Activated CD4-positive, alpha-beta T cell treated with anti-CD3 and anti-CD28 coated beads, Interleukin-2, amount 10 ng/mL, durations not matched to agents 7 days and 5 days (primary cell): Measurements from ENCODE around the gene PEX3. TPM values are rescaled to one million over a fixed set of nuclear protein-coding genes. Genes with fewer than 3 reads are reported as not detected.

ENCODE experiments used
- CTCF ChIA-PET: fragments of 350-600 bp; sonication (Branson Sonifier 250); formaldehyde crosslinking; loops from one replicate; lab custom pipeline; 2021; ENCODE audit warnings: antibody characterized with exemption; lab: Charles Lee
- POLR2A ChIA-PET: fragments of 350-600 bp; sonication (Branson Sonifier 250); formaldehyde crosslinking; loops from one replicate; lab custom pipeline; 2021; ENCODE audit warnings: antibody characterized with exemption; lab: Charles Lee
- DNase-seq: peaks from one replicate; pipeline ENCODE4 v3.0.0-alpha.2; 2020
- H3K27ac Mint-ChIP-seq: one replicate; pipeline ENCODE4 v1.8.0; 2021; ENCODE audit warnings: mild to moderate bottlenecking, moderate library complexity, mixed read lengths
- H3K27me3 Mint-ChIP-seq: one replicate; pipeline ENCODE4 v1.8.0; 2021; ENCODE audit warnings: mixed read lengths
- H3K36me3 Mint-ChIP-seq: one replicate; pipeline ENCODE4 v1.8.0; 2021; ENCODE audit warnings: low read depth, mixed read lengths
- H3K4me1 Mint-ChIP-seq: one replicate; pipeline ENCODE4 v1.8.0; 2021; ENCODE audit warnings: mixed read lengths
- H3K4me3 Mint-ChIP-seq: one replicate; pipeline ENCODE4 v1.8.0; 2021; ENCODE audit warnings: mild to moderate bottlenecking, moderate library complexity, mixed read lengths
- H3K9me3 Mint-ChIP-seq: one replicate; pipeline ENCODE4 v1.8.0; 2021; ENCODE audit warnings: mixed read lengths
- total RNA-seq, 2 experiments: library from RNA; stranded (reverse); gene quantifications; one replicate each; pipeline ENCODE4 v1.2.3, GENCODE V29; 2021

Gene PEX3
- total RNA-seq, 2 experiments from 2014 or later, result 16.9 to 20.5 TPM

DNA sequence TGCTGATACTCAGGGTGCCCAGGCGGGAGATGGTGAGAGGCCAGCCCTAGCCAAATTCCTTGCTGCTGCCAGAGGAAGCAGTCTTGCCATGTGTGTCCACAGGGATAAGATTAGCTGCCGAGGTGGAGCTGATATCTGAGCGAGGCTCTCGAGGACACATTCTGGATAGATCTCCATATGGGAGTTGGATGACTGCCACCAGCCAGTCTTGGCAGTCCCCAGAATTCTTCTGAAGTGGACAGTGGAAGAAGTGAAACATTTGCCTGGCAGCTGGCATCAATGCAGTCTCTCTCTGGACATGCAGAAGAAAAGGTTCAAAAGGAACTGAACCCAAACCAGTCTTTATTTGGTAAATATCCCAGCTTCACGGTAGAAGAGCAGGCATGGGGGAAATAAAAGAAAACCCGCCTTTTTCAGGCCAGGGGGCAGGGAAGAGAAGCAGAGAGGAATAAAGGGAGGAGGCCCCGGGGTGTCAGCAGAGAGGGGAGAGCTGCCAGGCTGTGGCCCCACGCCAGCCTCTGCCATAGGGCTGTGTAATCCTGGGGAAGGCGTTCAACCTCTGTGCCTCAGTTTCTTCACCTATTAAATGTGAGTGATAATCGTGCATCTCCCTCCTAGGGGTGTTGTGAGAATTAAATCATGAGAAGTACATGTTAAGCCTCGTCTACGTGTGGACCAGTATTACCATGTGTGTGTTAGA is 64.6 kb downstream of the PEX3 start:
- ChIA-PET CTCF (interaction anchor here (0.9 kb wide), 1 partner anchor 31 kb away, joined by 3 read pairs; no protein-coding TSS in a partner anchor), POLR2A (no interaction called here)
- H3K4me3 Mint-ChIP-seq, result no peak overlapping the region
- H3K36me3 Mint-ChIP-seq, result peaks cover 8% of the 10 kb centered on the region
- no peak for DNase-seq
- H3K9me3 Mint-ChIP-seq, result no peaks in the 10 kb centered on the region
- peaks cover 32% of the 10 kb centered on the region for H3K4me1 Mint-ChIP-seq
- H3K27me3 Mint-ChIP-seq, result peaks cover 2% of the 10 kb centered on the region
- no peak overlapping the region for H3K27ac Mint-ChIP-seq

GRCh38 chr6:143515766-143516355 is 65.3 kb downstream of the PEX3 start:
- CTCF ChIA-PET, result interaction anchor here (0.9 kb wide), 1 partner anchor 30 kb away, joined by 3 read pairs; no protein-coding TSS in a partner anchor
- Mint-ChIP-seq H3K36me3 (peaks cover 8% of the 10 kb centered on the region), H3K4me1 (peaks cover 29% of the 10 kb centered on the region), H3K27me3 (peaks cover 2% of the 10 kb centered on the region), H3K27ac (no peak overlapping the region), H3K4me3 (no peak overlapping the region), H3K9me3 (no peaks in the 10 kb centered on the region)
- no peak for DNase-seq
- POLR2A ChIA-PET, result no interaction called here

DNA sequence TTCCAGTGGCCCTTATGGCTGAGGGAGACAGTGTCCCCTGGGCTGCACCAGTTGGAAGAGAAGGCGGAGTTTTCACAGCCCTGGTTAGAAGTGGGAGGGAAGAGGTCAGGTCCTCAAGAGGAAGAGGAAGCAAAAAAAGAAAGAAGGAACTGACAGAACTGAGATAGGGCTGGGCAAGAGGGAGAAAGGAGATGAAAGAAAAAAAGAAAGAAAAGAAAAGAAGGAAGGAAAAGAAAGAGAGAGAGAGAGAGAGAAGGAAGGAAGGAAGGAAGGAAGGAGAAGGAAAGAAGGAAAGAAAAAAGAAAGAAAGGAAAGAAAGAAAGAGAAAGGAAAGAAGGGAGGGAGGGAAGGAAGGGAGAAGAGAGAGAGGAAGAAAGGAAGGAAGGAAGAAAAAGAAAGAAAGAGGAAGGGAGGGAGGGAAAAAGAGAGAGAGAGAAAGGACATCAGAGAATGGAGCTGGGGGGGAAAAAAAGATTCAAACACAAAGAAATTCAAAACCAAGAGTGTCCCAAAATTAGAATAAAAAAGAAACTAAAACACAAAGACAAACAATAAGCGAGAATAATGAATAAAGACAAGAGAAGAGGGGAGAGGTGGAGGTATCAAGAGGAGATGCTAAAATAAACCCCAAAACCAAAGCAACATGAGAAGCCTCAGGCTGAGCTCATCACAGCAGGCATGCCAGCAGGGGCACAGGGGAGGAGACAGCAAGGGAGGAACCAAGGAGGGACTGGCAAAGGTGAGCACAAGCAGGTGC is 66.3 kb downstream of the PEX3 start:
- CTCF ChIA-PET, result no interaction called here
- H3K27ac Mint-ChIP-seq, result no peak overlapping the region
- POLR2A ChIA-PET, result no interaction called here

GRCh38 chr6:143517447-143517773 is 66.8 kb downstream of the PEX3 start:
- Mint-ChIP-seq H3K4me1 (peaks cover 20% of the 10 kb centered on the region), H3K27ac (no peak overlapping the region), H3K9me3 (no peaks in the 10 kb centered on the region), H3K36me3 (peaks cover 5% of the 10 kb centered on the region), H3K4me3 (no peak overlapping the region), H3K27me3 (peaks cover 2% of the 10 kb centered on the region)
- POLR2A ChIA-PET, result no interaction called here
- CTCF ChIA-PET, result no interaction called here
- DNase-seq, result no peak

More for the DNA sequence above, 66.3 kb downstream of the PEX3 start:
- Mint-ChIP-seq H3K4me3 (no peak overlapping the region), H3K4me1 (peaks cover 22% of the 10 kb centered on the region), H3K9me3 (no peaks in the 10 kb centered on the region), H3K27me3 (peaks cover 2% of the 10 kb centered on the region), H3K36me3 (peaks cover 5% of the 10 kb centered on the region)
- DNase-seq, result no peak

GRCh38 chr6:143522039-143522600 is 71.5 kb downstream of the PEX3 start:
- POLR2A ChIA-PET, result no interaction called here
- CTCF ChIA-PET, result interaction anchor here (0.9 to 1.8 kb wide), 4 partner anchors 8 to 37 kb away, joined by 3 to 9 read pairs (median 4); partner anchors contain the start of gene FUCA2
- Mint-ChIP-seq H3K27ac (no peak overlapping the region), H3K36me3 (no peaks in the 10 kb centered on the region), H3K4me1 (peaks cover 6% of the 10 kb centered on the region), H3K4me3 (no peak overlapping the region), H3K27me3 (peaks cover 2% of the 10 kb centered on the region), H3K9me3 (peaks cover 3% of the 10 kb centered on the region)
- no peak for DNase-seq

DNA sequence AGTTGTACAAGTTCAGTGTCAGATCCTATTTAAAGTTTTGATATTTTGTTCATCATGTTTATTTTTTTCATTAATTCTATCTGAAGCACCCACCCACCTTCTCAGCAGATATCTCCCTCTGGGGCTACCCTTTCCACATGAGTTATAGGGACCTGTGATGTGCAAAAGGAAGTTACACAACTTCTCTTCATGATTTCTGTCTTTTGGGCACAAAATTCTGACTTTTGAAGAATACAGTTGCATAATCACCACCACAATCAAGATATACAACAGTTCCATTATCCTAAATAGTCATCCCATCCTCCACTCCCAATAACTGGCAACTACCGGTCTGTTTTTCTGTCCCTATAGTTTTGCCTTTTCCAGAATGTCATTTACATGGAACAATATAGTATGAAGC is 74.8 kb downstream of the PEX3 start:
- H3K4me3 Mint-ChIP-seq, result no peak overlapping the region
- ChIA-PET CTCF (interaction anchor here (1.0 to 1.6 kb wide), 2 partner anchors 11 to 12 kb away, joined by 4 to 7 read pairs; no protein-coding TSS in a partner anchor), POLR2A (no interaction called here)
- no peak for DNase-seq
- peaks cover 2% of the 10 kb centered on the region for H3K36me3 Mint-ChIP-seq
- no peaks in the 10 kb centered on the region for H3K27me3 Mint-ChIP-seq
- H3K4me1 Mint-ChIP-seq, result peaks cover 15% of the 10 kb centered on the region
- H3K9me3 Mint-ChIP-seq, result peaks cover 3% of the 10 kb centered on the region
- no peak overlapping the region for H3K27ac Mint-ChIP-seq

DNA sequence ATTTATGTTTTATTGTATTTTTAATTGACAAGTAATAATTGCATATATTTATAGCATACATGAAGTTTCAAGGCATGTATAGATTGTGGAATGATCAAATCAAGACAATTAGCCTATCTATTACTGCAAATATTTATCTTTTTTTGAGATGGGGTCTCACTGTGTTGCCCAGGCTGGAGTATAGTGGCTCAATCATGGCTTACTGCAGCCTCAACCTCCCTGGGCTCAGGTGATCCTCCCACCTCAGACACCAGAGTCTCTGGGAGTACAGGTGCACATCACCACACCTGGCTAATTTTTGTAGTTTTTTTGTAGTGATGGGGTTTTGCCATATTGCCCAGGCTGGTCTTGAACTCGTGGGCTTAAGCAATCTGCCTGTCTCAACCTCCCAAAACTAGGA is 77.1 kb downstream of the PEX3 start:
- Mint-ChIP-seq H3K4me1 (peaks cover 12% of the 10 kb centered on the region), H3K27ac (no peak overlapping the region), H3K9me3 (peaks cover 3% of the 10 kb centered on the region), H3K36me3 (peaks cover 2% of the 10 kb centered on the region), H3K4me3 (no peak overlapping the region), H3K27me3 (no peaks in the 10 kb centered on the region)
- no peak for DNase-seq
- ChIA-PET POLR2A (no interaction called here), CTCF (no interaction called here)

DNA sequence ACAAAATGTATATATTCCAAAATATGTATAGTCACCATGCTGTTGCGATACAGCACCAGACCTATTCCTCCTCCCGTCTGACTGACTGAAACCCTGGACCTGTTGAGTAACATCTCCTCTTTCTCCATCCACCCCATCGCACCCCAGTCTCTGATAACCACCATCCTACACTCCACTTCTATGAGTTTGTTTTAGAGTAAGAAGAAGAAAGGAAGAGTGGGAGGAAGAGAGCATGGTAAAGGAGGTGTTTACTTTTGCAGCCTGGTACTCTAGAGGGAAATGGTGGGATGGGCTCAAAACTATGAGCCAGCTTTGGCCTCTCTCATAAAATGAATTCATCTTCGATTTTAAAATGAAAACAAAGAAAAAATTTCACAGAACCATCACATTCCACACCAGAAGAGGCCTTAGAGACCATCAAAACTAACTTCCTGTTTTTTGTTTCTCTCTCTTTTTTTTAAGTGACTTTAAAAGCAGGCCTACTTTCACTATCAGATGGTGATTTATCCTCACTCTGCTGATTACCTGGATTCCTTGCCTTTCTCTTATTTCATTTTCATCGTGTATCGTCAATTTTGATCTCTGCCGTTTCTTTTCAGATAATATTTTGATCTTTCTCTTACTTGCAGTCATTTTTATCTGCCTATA is 77.7 kb downstream of the PEX3 start:
- Mint-ChIP-seq H3K27ac (peak overlapping the region; percentile 89), H3K4me3 (peak overlapping the region; percentile 28), H3K27me3 (no peaks in the 10 kb centered on the region), H3K36me3 (peaks cover 2% of the 10 kb centered on the region), H3K4me1 (peaks cover 12% of the 10 kb centered on the region), H3K9me3 (peaks cover 3% of the 10 kb centered on the region)
- ChIA-PET POLR2A (no interaction called here), CTCF (no interaction called here)
- no peak for DNase-seq

- DNase-seq, result no peak
- peaks cover 12% of the 10 kb centered on the region for H3K4me1 Mint-ChIP-seq
- H3K4me3 Mint-ChIP-seq, result no peak overlapping the region
- peaks cover 2% of the 10 kb centered on the region for H3K36me3 Mint-ChIP-seq
- no peaks in the 10 kb centered on the region for H3K9me3 Mint-ChIP-seq
- no peaks in the 10 kb centered on the region for H3K27me3 Mint-ChIP-seq
- ChIA-PET CTCF (interaction anchor here (1.4 kb wide), 1 partner anchor 14 kb away, joined by 3 read pairs; no protein-coding TSS in a partner anchor), POLR2A (no interaction called here)
- H3K27ac Mint-ChIP-seq, result peak overlapping the region; percentile 89
These were observed 78.5 kb downstream of the PEX3 start for GRCh38 chr6:143529095-143529494.

DNA sequence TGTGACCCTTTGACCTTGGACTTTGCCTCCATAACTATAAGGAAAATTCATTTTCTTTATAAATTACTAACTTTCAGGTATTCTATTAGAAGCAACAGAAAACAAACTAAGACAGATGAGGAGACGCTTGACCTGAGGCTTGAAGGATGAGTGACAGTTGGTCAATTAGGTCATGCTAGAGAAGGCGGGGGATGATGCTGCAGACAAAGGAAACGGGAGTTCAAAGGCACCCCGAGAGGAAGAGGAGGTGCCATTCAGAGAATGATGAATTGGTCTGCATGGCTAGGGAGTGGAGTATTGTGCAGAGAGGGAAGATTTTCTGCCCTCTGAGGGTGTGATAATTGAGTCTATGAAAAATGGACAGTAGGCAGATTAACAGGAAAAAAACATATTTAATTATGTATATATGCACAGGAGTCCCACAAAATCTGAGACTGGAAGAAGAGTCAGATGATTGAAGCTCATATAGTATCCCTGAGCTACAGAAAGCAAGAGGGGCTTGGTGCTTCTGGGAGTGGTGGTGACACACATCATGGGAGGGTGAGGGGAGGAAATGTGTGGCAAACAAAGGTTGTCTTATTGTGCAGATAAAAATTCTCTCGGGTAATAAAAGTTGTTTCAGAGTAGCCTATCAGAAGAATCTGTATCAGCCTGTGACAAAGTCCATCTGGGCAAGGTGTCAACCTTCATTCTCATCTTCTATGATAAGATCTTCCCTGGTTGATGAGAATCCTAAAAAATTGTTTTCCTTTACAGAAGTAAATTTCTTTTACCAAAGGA is 81.3 kb downstream of the PEX3 start:
- Mint-ChIP-seq H3K4me3 (no peak overlapping the region), H3K36me3 (peaks cover 2% of the 10 kb centered on the region), H3K27me3 (no peaks in the 10 kb centered on the region), H3K9me3 (no peaks in the 10 kb centered on the region), H3K27ac (no peak overlapping the region), H3K4me1 (peaks cover 21% of the 10 kb centered on the region)
- DNase-seq, result no peak
- ChIA-PET CTCF (interaction anchor here (1.0 kb wide), 1 partner anchor 11 kb away, joined by 3 read pairs; no protein-coding TSS in a partner anchor), POLR2A (no interaction called here)

GRCh38 chr6:143535189-143535614 is 84.6 kb downstream of the PEX3 start:
- Mint-ChIP-seq H3K9me3 (no peaks in the 10 kb centered on the region), H3K27me3 (no peaks in the 10 kb centered on the region), H3K27ac (no peak overlapping the region), H3K4me1 (peaks cover 36% of the 10 kb centered on the region), H3K36me3 (peaks cover 2% of the 10 kb centered on the region), H3K4me3 (no peak overlapping the region)
- ChIA-PET CTCF (interaction anchor here (1.1 kb wide), 1 partner anchor 22 kb away, joined by 3 read pairs; no protein-coding TSS in a partner anchor), POLR2A (no interaction called here)
- DNase-seq, result no peak
